Skeletal muscle tissue (tissue), 1 donor: ENCODE data around the gene NFILZ. TPM values are rescaled to one million over a fixed set of nuclear protein-coding genes. Genes with fewer than 3 reads are reported as not detected.

ENCODE experiments used
- total RNA-seq: library from RNA; depleted of rRNA; stranded (reverse); fragments of >200 nt; gene quantifications from one replicate; pipeline ENCODE4 v1.2.3, GENCODE V29; 2014

The NFILZ gene
- total RNA-seq, 1 donor from 2014 or later: not detected

Other genes starting within 250 kb of the NFILZ start
- 64.2 TPM for gene RAB11B, start 240.3 kb upstream of the NFILZ start, total RNA-seq
- 38.1 TPM for gene MARCHF2, start 217.3 kb upstream of the NFILZ start, total RNA-seq
- gene HNRNPM, start 185.7 kb upstream of the NFILZ start, total RNA-seq: 59.0 TPM
- gene PRAM1, start 128.0 kb upstream of the NFILZ start, total RNA-seq: 1.0 TPM
- gene ZNF414, start 116.5 kb upstream of the NFILZ start, total RNA-seq: 4.2 TPM
- gene MYO1F, start 53.2 kb upstream of the NFILZ start, total RNA-seq: 7.8 TPM
- gene ADAMTS10, start 19.9 kb upstream of the NFILZ start, total RNA-seq: 18.8 TPM
- not detected for gene ACTL9, start 68.2 kb downstream of the NFILZ start, total RNA-seq
- gene OR2Z1, start 91.0 kb downstream of the NFILZ start, total RNA-seq: not detected
- 20.4 TPM for gene ZNF558, start 201.7 kb downstream of the NFILZ start, total RNA-seq
- not detected for gene MBD3L1, start 201.7 kb downstream of the NFILZ start, total RNA-seq